AG09309 (cell line): ENCODE results near the gene PMPCA.
A peak's percentile ranks its signal among the peaks of the same experiment; 100 is the strongest.

Experiments used
- DNase-seq: peaks from one replicate; pipeline ENCODE4 v3.0.0-alpha.2; 2010; ENCODE audit warnings: low read depth
- H3K4me3 ChIP-seq: 2 replicates; pipeline ENCODE4 v1.5.1; 2011; ENCODE audit warnings: mild to moderate bottlenecking, low read depth, low read length, moderate library complexity; ENCODE audit not compliant: control insufficient read depth
- TF ChIP-seq, protein P1 (sequence below): IDR thresholded peaks from 2 replicates; pipeline ENCODE4 v1.5.1; 2011; ENCODE audit warnings: mild to moderate bottlenecking, low read depth, low read length, inconsistent platforms; ENCODE audit not compliant: insufficient read depth, control insufficient read depth; ENCODE audit errors: missing control alignments

The PMPCA gene

GRCh38 chr9:136411378-136411777 is 920 bp downstream of the PMPCA start:
- H3K4me3 ChIP-seq, result peak overlapping the region; percentile 100
- TF ChIP-seq, protein P1, sequence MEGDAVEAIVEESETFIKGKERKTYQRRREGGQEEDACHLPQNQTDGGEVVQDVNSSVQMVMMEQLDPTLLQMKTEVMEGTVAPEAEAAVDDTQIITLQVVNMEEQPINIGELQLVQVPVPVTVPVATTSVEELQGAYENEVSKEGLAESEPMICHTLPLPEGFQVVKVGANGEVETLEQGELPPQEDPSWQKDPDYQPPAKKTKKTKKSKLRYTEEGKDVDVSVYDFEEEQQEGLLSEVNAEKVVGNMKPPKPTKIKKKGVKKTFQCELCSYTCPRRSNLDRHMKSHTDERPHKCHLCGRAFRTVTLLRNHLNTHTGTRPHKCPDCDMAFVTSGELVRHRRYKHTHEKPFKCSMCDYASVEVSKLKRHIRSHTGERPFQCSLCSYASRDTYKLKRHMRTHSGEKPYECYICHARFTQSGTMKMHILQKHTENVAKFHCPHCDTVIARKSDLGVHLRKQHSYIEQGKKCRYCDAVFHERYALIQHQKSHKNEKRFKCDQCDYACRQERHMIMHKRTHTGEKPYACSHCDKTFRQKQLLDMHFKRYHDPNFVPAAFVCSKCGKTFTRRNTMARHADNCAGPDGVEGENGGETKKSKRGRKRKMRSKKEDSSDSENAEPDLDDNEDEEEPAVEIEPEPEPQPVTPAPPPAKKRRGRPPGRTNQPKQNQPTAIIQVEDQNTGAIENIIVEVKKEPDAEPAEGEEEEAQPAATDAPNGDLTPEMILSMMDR, result no peak
- DNase-seq, result no peak

DNA sequence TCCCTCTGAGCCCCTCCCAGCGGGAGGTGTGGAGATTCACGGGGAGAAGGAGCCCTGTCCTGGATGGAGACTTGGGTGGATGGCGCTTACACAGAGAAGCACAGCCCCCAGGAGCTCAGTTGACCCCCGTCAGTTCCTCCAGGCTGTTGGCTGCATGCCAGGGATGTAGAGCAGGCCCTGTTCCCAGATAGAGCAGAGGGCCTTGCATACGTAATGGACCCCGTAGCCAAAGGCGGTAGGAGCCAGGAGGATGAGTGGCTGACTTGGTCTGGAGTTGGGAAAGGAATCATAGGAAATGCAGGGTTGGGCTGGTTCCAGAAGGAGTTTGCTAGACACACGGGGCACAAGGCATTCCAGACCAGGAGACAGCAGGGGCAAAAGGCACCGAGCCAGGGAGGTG is 2.5 kb downstream of the PMPCA start:
- TF ChIP-seq, protein P1, result no peak
- H3K4me3 ChIP-seq, result no peak overlapping the region
- no peak for DNase-seq

DNA sequence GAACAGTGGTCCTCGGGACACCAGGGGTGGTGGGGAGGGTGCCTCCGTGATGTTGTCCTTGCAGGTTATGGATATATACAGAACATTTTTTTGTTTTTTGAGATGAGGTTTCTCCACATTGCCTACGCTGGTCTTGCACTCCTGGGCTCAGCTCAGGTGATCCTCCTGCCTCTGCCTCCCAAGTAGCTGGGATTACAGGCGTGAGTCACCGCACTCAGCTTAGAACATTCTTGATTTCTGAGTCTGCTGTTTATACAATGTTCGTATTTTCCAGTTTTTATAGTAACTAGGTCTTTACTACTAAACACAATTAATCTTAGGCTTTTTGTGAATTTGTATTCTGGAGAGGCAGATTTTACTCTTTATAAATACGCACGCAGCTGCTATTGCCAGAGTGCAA is 6.0 kb downstream of the PMPCA start:
- TF ChIP-seq, protein P1, result no peak
- no peak for DNase-seq

DNA sequence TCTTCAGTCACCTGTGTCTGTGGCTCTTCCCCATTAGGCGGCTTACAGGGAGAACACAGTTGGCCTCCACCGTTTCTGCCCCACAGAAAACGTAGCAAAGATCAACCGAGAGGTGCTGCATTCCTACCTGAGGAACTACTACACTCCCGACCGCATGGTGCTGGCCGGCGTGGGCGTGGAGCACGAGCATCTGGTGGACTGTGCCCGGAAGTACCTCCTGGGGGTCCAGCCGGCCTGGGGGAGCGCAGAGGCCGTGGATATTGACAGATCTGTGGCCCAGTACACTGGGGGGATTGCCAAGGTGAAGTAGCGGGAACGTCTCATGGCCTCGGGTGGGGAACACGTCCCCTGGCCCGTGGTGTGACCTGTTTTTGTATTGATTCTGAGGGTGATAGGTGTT is 6.5 kb downstream of the PMPCA start:
- TF ChIP-seq, protein P1, result no peak
- no peak overlapping the region for H3K4me3 ChIP-seq
- no peak for DNase-seq

More for the DNA sequence above, 6.0 kb downstream of the PMPCA start:
- H3K4me3 ChIP-seq, result no peak overlapping the region

- TF ChIP-seq, protein P1, result no peak
- no peak overlapping the region for H3K4me3 ChIP-seq
- DNase-seq, result no peak
These were observed 8.0 kb downstream of the PMPCA start for GRCh38 chr9:136418182-136419091.

DNA sequence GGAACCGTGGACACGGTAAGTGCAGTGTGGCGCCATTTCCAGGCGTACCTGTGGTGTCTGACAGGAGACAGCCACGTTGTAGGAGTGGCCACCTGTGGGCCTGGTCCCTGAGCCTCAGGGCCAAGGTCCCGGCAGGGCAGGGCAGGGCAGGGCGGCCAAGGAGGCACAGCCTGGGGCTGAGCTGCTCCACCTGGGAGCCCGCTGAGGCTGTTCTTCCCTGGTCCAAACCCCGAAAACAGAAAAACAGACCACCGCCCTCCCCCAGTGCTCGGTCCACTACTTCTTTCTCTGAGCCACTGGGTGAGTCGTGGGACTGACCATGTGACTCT is 8.6 kb downstream of the PMPCA start:
- TF ChIP-seq, protein P1, result no peak
- no peak overlapping the region for H3K4me3 ChIP-seq
- no peak for DNase-seq
